Liver (tissue), 9 donors: ENCODE measurements around the gene ADRA2C. TPM values are rescaled to one million over a fixed set of nuclear protein-coding genes. Genes with fewer than 3 reads are reported as not detected.

Source experiments
- DNase-seq: peaks from one replicate; pipeline ENCODE4 v3.0.0-alpha.2; 2017; ENCODE audit warnings: low spot score
- H3K27ac ChIP-seq, 2 donors: one replicate each; pipeline ENCODE4 v1.7.0; 2013; ENCODE audit warnings: inconsistent platforms in 2 of 2, low read length in 2 of 2, control low read depth in 1 of 2, low read depth in 1 of 2, mild to moderate bottlenecking in 1 of 2
- H3K27me3 ChIP-seq, 4 donors: one replicate each; pipeline versions ENCODE4 v1.6.1 to v1.7.0; 2013; ENCODE audit warnings: low read length in 3 of 4, inconsistent platforms in 1 of 4, mild to moderate bottlenecking in 1 of 4, moderate library complexity in 1 of 4; ENCODE audit not compliant: control insufficient read depth in 4 of 4, insufficient read depth in 4 of 4
- H3K36me3 ChIP-seq, 4 donors: one replicate each; pipeline versions ENCODE4 v1.6.1 to v1.7.0; 2013; ENCODE audit warnings: low read length in 3 of 4, mild to moderate bottlenecking in 3 of 4, low read depth in 1 of 4, moderate library complexity in 1 of 4; ENCODE audit not compliant: control insufficient read depth in 4 of 4, insufficient read depth in 3 of 4
- H3K4me1 ChIP-seq, 4 donors: one replicate each; pipeline versions ENCODE4 v1.6.1 to v1.7.0; 2013; ENCODE audit warnings: low read length in 3 of 4, mild to moderate bottlenecking in 3 of 4, moderate library complexity in 1 of 4; ENCODE audit not compliant: control insufficient read depth in 4 of 4, insufficient read depth in 4 of 4
- H3K4me3 ChIP-seq, 3 donors: one replicate each; pipeline versions ENCODE4 v1.6.1 to v1.7.0; 2013; ENCODE audit warnings: low read length in 3 of 3, control low read depth in 1 of 3, low read depth in 1 of 3, mild to moderate bottlenecking in 1 of 3
- H3K9ac ChIP-seq, 2 donors: one replicate each; pipeline ENCODE4 v1.7.0; 2013; ENCODE audit warnings: low read length in 2 of 2, mild to moderate bottlenecking in 2 of 2, moderate library complexity in 2 of 2, control low read depth in 1 of 2, low read depth in 1 of 2
- H3K9me3 ChIP-seq, 4 donors: one replicate each; pipeline versions ENCODE4 v1.6.1 to v1.7.0; 2013; ENCODE audit warnings: low read length in 3 of 4; ENCODE audit not compliant: control insufficient read depth in 4 of 4
- ATF3 ChIP-seq: IDR thresholded peaks from 2 replicates; pipeline ENCODE4 v1.6.1; 2016; ENCODE audit warnings: antibody characterized with exemption
- CTCF ChIP-seq: fragments of 150-350 bp; IDR thresholded peaks from 2 replicates; pipeline ENCODE4 v1.5.1; 2017; ENCODE audit warnings: improper control_type of control experiment, low read depth, low read length; ENCODE audit not compliant: missing input control
- EGR1 ChIP-seq, 2 donors: IDR thresholded peaks; 2 replicates each; pipeline ENCODE4 v1.6.1; 2016 to 2018; ENCODE audit warnings: antibody characterized with exemption in 2 of 2, low read depth in 2 of 2
- FOXA1 ChIP-seq: IDR thresholded peaks from 2 replicates; pipeline ENCODE4 v1.6.1; 2016; ENCODE audit warnings: antibody characterized with exemption
- FOXA2 ChIP-seq: IDR thresholded peaks from 2 replicates; pipeline ENCODE4 v1.6.1; 2016; ENCODE audit warnings: antibody characterized with exemption
- GABPA ChIP-seq, 2 donors: IDR thresholded peaks in 1 of 2; conservative IDR thresholded peaks in 1 of 2; 2 replicates each; pipeline ENCODE4 v1.6.1; 2016; ENCODE audit warnings: antibody characterized with exemption in 2 of 2, mild to moderate bottlenecking in 1 of 2, moderate library complexity in 1 of 2
- HNF4A ChIP-seq, 2 donors: conservative IDR thresholded peaks; 2 replicates each; pipeline ENCODE4 v1.6.1; 2016; ENCODE audit warnings: antibody characterized with exemption in 2 of 2, mild to moderate bottlenecking in 2 of 2
- HNF4G ChIP-seq: IDR thresholded peaks from 2 replicates; pipeline ENCODE4 v1.6.1; 2016; ENCODE audit warnings: antibody characterized with exemption
- JUND ChIP-seq, 2 donors: IDR thresholded peaks; 2 replicates each; pipeline ENCODE4 v1.6.1; 2016; ENCODE audit warnings: antibody characterized with exemption in 2 of 2
- MAX ChIP-seq: IDR thresholded peaks from 2 replicates; pipeline ENCODE4 v1.6.1; 2016; ENCODE audit warnings: antibody characterized with exemption
- NR2F2 ChIP-seq: IDR thresholded peaks from 2 replicates; pipeline ENCODE4 v1.6.1; 2016; ENCODE audit warnings: antibody characterized with exemption
- RAD21 ChIP-seq, 2 donors: IDR thresholded peaks; 2 replicates each; pipeline ENCODE4 v1.6.1; 2016; ENCODE audit warnings: antibody characterized with exemption in 2 of 2, mild to moderate bottlenecking in 2 of 2
- REST ChIP-seq: IDR thresholded peaks from 2 replicates; pipeline ENCODE4 v1.6.1; 2016; ENCODE audit warnings: antibody characterized with exemption, mild to moderate bottlenecking
- RXRA ChIP-seq, 2 donors: IDR thresholded peaks; 2 replicates each; pipeline ENCODE4 v1.6.1; 2017 to 2018; ENCODE audit warnings: antibody characterized with exemption in 2 of 2, mild to moderate bottlenecking in 1 of 2
- SP1 ChIP-seq: IDR thresholded peaks from 2 replicates; pipeline ENCODE4 v1.6.1; 2018; ENCODE audit warnings: antibody characterized with exemption, mild to moderate bottlenecking
- TAF1 ChIP-seq: conservative IDR thresholded peaks from 2 replicates; pipeline ENCODE4 v1.6.1; 2016; ENCODE audit warnings: antibody characterized with exemption, mild to moderate bottlenecking
- YY1 ChIP-seq: IDR thresholded peaks from 2 replicates; pipeline ENCODE4 v1.6.1; 2016; ENCODE audit warnings: antibody characterized with exemption, mild to moderate bottlenecking
- ZBTB33 ChIP-seq: IDR thresholded peaks from 2 replicates; pipeline ENCODE4 v1.6.1; 2016; ENCODE audit warnings: antibody characterized with exemption
- WGBS: extraction: QIAGEN DNeasy Blood & Tissue Kit; methylation state at CpG from one replicate; pipeline ENCODE4 v1.1.7; 2013; 5-methylcytosine and 5-hydroxymethylcytosine counted together
- polyA plus RNA-seq, 2 donors: library from polyadenylated mRNA; stranded (reverse) in 1 of 2; unstranded in 1 of 2; fragments of 200-250 nt in 1 of 2; fragments of >200 nt in 1 of 2; fragmentation: Nextera tagmentation in 1 of 2; extraction: Ambion mirVana in 1 of 2; gene quantifications; one replicate each; pipeline versions ENCODE4 v1.2.1 to v1.2.3, GENCODE V29; 2013 to 2015
- total RNA-seq, 2 donors: library from RNA; depleted of rRNA; stranded (reverse); fragments of >200 nt; gene quantifications; one replicate each; pipeline ENCODE4 v1.2.3, GENCODE V29; 2014
- donor health status: healthy.
- donor health status: healthy.
- donor health status: healthy.
- donor health status: healthy.
- donor health status: healthy.

The ADRA2C gene
- total and polyA plus RNA-seq, 4 donors = 0.19 to 1.1 (median 0.28) TPM; not detected in 1

- no peak for TF ChIP-seq ATF3
- TF ChIP-seq MAX = no peak
- no peak for TF ChIP-seq YY1
- no peak for TF ChIP-seq ZBTB33
- no peak for TF ChIP-seq RAD21 (IDR thresholded peaks at IDR 0.05)
- TF ChIP-seq SP1 = no peak
- TF ChIP-seq CTCF = no peak
- no peak for TF ChIP-seq FOXA2
- no peak for TF ChIP-seq TAF1
- TF ChIP-seq HNF4G = no peak
- TF ChIP-seq FOXA1 = no peak
- TF ChIP-seq GABPA (IDR thresholded peaks at IDR 0.05 in 1 of 2, conservative IDR thresholded peaks at IDR 0.05 in 1 of 2) = no peak
- no peak for TF ChIP-seq EGR1 (IDR thresholded peaks at IDR 0.05; ENCODE audit: low read depth in 2 of 2)
- no peak for TF ChIP-seq HNF4A (conservative IDR thresholded peaks at IDR 0.05)
- TF ChIP-seq NR2F2 = no peak
- no peak for TF ChIP-seq REST
- TF ChIP-seq JUND (IDR thresholded peaks at IDR 0.05) = no peak
- WGBS = 84% methylated on average over 15 of the region's 15 CpGs
- Histone ChIP-seq H3K27me3 (peaks cover 0 to 2% (median 0%) of the 10 kb centered on the region in 4 donors), H3K4me1 (no peaks in the 10 kb centered on the region), H3K36me3 (no peaks in the 10 kb centered on the region), H3K9me3 (no peaks in the 10 kb centered on the region), H3K4me3 (no peak overlapping the region), H3K27ac (no peak overlapping the region), H3K9ac (no peak overlapping the region)
- DNase-seq = no peak
These were observed 6.9 kb upstream of the ADRA2C start for GRCh38 chr4:3759236-3759635.

GRCh38 chr4:3760346-3760745, 5.8 kb upstream of the ADRA2C start:
- Histone ChIP-seq H3K27me3 (peaks cover 0 to 4% (median 0%) of the 10 kb centered on the region in 4 donors), H3K27ac (no peak overlapping the region), H3K9me3 (no peaks in the 10 kb centered on the region), H3K4me1 (peaks cover 2 to 4% (median 3%) of the 10 kb centered on the region in 4 donors), H3K36me3 (no peaks in the 10 kb centered on the region), H3K4me3 (no peak overlapping the region), H3K9ac (no peak overlapping the region)
- 86% methylated on average over 10 of the region's 10 CpGs for WGBS
- no peak for DNase-seq
- TF ChIP-seq RXRA (IDR thresholded peaks at IDR 0.05) (no peak), RAD21 (IDR thresholded peaks at IDR 0.05) (no peak), ZBTB33 (no peak), EGR1 (IDR thresholded peaks at IDR 0.05; ENCODE audit: low read depth in 2 of 2) (no peak), MAX (no peak), NR2F2 (no peak), ATF3 (no peak)
